Hypothalamus (tissue), 51 donors: ENCODE data around the gene RGS14.
"Not testable (repeated sequence)": the region's sequence is repeated elsewhere in the genome, so short reads cannot be mapped to it uniquely, and the experiment has no call there.

Experiments used
- DNase-seq, 51 donors: peaks; one replicate each; lab custom pipeline; 2025; lab: John Stamatoyannopoulos, UW

The RGS14 gene

DNA sequence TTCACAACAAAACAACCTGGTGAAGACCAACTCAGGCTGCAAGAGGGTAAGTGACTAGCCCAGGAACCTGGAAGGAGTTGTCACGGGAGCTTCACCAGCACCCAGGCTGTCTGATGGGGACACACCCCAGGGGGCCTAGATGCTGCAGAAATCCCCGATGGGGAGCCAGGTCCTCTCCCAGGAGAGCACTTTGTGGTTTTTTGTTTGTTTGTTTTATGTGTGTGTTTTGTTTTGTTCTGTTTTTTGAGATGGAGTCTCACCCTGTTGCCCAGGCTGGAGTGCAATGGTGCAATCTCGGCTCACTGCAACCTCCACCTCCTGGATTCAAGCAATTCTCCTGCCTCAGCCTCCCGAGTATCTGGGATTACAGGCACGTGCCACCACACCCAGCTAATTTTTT lies 17.8 kb downstream of the RGS14 start:
- DNase-seq = not testable (repeated sequence)

DNA sequence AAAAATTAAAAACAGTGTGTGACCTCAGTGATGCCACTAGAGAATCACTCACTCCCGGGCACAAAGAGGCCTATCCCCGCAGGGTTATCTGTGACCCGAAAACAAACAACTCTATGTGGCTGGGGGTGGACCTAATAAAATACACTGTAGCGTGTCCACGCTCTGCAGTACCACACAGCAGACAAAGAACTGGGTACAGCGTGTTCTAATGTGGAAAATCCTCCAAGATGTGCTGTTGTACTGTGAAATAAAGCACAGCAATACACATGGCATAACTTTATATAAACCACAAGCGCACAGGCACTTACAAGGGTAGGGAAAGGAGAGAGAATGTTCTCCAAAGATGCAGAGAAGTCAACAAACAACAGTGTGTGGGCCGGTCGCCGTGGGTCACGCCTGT lies 18.4 kb downstream of the RGS14 start:
- DNase-seq = no peak

DNA sequence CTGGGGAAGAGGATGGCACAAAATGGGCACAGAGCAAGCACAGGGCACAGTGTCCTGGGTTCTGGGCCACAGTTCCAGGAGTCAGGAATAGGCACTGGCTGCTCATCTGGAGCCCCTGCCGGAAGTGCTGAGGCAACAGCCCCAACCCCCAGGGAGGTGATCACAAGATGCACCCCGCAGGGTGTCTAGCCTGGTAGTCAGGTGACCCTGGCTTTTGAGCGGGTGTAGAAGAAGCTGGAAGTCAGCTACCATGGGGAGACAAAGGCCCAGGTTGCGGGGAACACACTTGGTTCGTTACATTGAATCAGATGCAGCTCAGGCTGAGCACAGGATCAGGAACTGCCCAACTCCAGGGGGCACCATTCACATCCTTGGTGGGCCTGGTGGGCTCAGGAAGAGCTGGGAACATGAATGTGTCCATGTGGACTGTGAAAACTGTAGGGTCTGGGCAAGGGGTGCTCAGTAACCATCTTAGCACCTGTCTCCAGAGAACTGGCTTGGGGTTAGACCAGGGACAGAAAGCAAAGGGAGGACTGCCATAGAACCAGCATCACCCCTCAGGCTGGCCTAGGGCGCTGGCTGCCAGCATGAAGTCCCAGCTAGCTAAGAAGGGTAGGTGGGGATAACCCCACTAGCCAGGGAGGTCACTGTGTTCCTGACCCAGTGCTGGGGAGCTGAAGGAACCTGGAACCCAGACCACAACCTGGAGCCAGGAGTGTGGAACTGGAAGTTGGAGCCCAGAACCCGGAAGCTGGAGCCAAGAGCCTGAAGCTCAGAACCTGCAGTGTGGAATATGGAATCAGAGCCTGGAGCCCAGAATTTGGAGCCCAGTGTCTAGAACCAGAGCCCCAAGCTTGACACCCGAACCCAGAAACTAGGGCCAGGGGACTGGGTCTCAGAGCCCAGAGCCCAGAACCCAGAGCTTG lies 20.4 kb downstream of the RGS14 start:
- no peak for DNase-seq

DNA sequence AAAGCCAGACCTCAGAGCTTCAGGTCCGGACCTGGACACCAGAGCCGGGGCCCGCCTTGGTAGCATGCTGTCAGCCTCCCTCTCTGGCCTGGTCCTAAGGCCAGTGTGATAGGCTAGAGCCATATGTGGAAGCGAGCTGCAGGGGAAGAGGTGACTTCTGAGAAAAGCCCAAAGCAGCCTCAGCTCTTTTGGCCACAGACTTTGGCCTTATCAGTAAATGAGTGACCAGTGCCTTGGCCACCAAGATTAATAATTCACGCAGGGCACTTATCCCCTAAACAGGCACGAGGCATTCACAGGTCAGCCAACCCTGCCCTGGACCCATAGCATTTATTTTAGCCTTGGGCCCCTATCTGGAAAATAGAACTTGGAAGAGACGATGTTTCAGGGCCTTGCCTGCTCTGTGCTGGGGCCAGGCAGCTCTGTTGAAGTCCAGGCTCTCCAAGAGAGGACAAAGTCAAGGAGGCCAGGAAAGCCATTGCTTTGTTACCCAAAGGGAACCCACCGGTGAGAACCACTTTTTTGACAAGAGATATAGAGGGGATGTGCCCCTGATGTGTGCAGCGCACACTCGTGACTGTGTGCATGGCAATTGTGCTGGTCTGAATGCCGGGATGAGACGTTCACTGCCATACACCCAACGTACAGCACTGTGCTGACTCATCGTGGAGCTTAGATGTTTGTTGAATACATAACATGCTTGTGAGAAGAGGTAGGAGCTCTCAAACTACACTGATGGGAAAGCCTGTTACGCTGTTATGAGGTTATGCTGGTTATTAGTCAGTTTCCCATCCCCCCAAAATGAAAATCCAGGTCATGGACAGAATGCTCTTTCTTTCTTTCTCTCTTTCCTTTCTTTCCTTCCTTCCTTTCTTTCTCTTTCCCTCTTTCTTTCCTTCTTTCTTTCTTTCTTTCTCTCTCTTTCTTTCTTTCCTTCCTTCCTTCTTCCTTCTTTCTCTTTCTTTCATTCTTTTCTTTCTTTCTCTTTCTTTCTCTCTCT lies 21.5 kb downstream of the RGS14 start:
- DNase-seq = peak in 1 of 51 donors; percentile 20

DNA sequence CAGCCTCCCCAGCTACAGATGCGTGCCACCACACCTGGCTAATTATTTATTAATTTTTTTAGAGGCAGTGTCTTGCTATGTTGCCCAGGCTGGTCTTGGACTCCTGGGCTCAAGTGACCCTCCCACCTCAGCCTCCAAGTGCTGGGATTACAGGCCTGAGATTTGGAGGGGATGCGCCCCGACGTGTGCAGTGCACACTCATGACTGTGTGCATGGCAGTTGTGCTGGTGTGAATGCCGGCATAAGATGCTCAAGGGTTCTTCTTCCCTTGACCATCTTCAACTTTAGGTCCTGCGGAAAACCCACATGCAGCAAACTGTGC lies 23.0 kb downstream of the RGS14 start:
- DNase-seq = no peak

DNA sequence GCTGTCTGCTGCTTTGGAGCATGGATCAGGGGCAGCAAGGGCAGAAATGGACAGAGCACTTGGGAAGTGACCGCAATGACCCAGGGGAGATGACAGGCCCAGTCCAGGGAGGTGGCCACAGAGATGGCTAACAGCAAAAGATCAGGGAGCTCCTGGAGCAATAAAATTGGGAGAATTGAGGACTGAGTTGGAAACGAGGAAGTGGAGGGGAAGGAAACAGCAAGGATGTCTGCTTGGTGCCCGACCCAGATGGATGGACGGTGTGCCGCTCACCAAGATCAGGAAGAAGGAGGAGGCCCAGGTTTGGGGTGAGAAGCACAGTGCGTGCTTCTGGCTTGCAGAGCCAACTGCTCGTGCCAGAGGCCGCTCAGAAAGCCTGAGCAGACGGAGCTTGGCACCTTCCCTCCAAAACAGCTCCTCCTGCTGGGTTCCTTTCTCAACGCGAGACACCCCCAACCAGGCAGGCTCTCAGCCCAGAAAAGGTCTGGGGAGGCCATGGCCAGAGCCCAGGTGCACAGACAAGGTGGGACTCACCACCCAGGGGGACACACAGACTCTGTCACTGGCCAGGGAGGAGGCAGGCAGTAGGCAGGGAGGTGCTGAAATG lies 24.8 kb downstream of the RGS14 start:
- DNase-seq = peak in 6 of 51 donors; percentile 8 to 71 (median 18)

DNA sequence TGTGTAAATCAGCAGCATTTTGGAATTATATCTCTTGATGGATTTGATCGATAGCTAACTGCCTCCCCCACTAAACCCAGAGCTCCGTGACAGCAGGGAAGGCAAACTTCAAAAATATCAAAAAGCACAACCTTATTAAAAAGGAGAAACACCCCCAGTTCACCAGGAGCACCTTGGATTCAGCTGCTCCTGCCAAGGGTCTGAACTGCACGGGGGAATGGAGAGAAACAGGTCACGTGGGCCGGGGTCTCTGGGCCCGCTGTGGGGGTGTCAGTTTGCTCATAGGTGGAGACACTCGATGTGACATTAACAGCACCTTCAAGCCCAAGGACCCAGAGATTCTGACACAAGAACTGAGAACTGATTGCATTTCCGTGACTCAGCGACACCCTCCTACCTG lies 25.5 kb downstream of the RGS14 start:
- no peak for DNase-seq

DNA sequence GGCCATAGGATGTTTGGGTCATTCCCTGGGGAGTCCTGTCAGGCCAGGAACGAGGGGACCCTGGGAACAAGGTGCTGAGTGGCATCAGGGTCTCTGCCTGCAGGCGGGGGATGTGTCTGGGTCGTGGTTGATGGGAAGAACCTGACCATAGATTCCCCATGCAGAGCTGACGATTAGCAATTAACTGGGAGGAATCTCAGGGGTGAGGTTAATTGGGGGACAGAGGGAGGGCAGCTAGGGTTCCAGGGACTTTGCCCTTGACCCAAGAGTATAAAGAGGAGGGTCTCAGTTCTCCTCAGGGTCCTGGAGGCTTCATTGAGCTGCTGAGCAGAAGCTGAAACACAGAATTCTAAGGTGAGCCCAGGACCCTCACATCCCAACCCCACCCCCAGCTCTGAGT lies 26.4 kb downstream of the RGS14 start, which contains the start of gene SLC34A1:
SLC34A1 (plus strand) TSS at position 301 of the 400 bp plus-strand sequence. CDS start 1,308 bp downstream, outside the sequence.
- no peak for DNase-seq

DNA sequence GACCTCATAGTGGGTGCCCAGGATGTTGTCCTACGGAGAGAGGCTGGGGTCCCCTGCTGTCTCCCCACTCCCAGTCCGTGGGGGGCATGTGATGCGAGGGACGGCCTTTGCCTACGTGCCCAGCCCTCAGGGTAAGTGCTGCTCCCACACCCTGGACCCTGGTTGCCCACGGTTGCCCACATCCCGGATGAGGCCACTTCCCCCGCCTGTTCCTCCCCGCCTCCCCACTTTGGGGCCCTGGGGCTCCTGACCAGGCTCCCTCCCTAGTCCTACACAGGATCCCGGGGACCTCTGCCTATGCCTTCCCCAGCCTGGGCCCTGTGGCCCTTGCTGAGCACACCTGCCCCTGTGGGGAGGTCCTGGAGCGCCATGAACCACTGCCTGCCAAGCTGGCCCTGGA lies 28.0 kb downstream of the RGS14 start:
- DNase-seq = no peak

DNA sequence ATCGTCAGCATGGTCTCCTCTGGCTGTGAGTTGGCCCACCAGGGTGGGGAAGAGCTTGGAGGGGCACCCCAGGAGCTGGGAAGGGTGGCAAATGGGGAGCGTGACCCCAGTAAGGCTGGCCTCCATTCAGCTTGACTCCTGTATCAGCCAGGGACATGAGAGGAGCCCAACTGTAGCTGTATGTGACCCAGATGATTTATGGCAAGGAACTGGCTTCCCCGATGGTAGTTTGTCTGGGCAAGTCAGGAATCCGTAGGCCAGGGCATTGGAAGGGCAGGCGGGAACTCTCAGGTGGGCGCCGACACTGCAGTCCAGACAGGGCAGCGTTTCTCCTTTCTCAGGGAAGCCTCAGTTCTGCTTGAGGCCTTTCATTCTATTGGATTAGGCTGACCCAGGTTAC lies 28.8 kb downstream of the RGS14 start:
- DNase-seq = no peak

DNA sequence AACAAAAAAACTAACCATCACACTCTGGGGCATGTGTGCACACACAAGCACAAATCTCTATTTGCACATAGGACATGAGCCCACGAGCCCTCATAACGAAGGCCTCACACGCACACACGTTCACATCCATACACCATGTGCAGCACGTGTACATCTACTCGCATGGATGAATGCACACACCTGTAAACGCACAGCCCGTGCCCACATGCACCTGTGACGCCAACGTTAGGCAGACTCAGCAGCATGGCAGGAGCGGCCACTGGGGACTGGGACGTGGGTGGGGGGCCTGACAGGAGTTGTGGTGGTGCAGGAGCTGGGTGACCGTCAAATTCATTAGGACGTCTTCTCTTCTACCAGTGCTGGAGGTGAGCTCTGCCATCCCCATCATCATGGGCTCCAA lies 29.7 kb downstream of the RGS14 start:
- no peak for DNase-seq

DNA sequence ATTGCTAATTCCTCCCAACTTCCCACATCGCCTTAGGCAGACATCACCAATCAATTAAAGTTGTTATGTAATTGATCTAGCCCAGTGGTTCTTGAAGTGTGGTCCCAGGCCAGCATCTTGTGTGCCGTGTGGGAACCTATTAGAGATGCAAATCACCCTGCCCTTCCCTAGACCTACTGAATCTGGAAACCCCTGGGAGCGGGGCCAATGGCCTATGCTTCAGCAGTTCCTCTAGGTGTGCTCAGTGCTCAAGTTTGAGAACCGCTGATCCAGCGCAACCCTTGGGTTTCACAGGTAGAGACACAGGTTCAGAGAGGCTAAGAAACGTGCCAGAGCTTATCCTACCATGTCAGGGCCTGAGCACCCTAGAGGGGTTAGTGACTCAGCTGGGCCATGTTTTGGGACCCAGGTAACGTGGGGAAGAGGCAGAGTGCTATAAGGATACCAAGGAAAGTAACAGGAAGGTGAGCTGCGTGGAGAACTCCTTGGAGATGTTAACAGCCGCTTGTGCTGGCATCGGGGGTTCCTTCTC lies 30.9 kb downstream of the RGS14 start:
- DNase-seq = no peak

DNA sequence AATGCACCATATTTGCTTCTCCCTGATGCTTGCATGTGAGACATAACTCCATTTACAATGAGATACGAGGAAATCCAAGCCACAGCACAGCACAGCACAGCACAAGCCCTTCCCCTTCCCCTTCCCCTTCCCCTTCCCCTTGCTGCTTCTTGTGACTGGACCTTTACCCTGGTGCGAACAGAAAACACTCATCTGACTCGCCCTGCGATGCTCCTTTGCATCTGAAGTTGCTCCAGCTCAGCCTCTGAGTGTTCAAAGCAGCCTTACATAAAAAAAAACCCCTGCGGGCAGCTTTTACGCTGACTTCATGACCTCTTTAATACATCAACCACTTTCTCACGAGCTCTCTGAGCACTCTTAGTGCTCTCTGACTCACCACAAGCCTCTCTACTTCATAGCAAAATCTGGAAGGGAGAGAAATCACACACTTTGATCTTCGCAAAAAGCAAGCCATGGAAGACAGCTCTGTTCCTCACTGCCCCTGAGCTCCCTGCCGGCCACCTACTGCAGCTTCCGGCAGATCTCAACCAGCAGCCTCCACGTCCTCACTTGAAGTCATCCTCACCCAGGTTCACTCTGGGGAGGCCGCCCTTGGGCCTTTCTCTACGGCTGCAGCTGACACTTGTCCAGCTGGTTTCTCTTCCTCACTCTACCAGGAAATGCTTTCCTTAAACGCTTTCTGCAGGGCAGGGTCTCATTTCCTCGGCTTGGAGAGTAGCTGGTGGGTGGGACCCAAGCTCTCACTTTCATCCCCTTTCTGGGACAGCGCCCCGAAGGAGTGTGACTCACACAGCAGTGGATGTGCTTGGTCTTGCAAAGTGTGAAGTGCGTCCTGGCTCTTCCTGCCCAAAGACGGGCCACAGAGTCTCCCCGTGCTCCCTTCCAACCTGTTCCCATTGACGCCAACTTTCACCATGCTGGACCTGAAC lies 31.8 kb downstream of the RGS14 start:
- DNase-seq = no peak

DNA sequence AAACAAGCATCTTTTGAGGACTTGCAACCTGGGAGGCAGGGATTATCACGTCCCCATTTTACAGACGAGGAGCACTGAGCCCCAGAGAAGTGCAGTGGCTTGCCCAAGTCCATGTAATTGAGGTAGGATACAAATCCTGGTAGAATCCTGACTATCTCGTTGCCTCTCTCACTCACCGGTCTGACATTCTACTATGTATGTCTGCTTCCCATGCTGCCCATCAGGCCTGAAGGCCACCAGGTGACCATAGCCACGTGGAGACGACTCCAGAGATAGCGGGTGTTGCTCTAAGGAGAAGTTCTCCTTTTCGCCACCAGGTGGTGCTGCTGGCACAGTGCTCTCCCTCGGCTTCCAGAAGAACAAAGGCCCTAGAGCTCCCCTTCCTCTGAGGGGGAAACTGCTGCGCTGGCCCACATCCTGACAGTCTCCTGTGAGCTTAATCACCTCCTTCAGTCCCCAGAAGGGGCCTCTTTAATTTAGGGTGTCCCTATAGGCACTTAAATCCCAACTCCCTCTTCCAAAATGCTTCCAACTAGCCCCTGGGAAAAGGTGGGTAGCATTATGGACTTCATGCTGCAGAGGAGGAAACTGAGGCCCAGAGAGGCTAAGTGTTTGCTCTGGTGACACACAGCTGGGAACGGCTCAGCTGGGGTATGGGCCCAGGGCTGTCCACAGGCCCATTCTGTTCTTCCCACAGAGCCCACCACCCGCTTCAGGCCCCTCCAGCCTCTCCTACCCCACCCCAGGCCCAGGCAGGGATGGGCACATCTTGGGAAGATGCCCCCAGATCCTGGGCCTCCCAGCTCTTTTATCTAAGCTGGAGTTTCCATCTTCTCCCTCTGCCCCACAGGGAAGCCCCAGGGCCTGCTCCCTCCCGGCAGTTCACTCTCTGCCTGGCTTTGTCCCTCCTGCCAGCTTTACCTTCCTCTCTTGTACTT lies 32.9 kb downstream of the RGS14 start:
- DNase-seq = peak in 48 of 51 donors; percentile 7 to 84 (median 57)

DNA sequence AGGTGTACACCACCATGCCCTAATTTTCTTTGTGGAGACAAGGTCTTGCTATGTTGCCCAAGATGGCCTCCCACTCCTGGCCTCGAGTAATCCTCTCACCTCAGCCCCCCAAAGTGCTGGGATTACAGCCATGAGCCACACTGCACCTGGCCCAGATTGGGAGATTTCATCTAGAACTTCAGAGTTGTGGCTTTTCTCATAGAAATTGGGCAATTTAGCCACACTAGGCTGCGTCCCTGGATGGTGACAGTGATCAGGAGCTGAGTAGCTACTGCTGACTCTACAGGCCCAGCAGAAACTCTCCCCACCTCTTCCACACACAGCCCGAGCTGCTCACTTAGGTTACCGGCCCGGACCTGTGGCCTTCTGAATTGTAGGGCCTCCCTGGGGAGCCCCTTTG lies 35.0 kb downstream of the RGS14 start:
- DNase-seq = no peak

DNA sequence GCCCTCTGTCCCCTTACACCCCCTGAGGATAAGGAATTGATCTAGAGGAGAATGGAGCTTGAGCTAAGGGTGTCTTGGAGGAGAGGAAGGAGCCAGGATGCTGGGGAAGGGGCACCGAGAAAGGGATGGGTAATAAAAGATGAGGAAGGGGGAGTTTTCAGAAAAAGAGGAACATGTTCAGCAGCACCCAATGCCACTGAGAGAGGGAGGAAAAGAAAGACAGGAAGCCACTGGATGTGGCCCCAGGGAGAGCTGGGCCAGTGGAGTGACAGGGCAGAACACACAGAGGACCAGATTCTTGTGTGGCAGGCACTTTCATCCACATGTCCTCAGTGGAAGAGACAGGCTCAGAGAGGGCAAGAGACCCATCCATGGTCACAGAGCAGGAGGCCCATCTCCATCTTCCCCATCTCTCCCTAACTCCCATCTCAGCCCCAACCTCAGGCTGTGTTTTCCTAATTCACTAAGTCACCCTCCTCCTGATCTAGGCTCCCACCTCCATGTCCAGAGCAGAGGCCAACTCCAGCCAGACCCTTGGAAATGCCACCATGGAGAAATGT lies 35.6 kb downstream of the RGS14 start:
- no peak for DNase-seq

DNA sequence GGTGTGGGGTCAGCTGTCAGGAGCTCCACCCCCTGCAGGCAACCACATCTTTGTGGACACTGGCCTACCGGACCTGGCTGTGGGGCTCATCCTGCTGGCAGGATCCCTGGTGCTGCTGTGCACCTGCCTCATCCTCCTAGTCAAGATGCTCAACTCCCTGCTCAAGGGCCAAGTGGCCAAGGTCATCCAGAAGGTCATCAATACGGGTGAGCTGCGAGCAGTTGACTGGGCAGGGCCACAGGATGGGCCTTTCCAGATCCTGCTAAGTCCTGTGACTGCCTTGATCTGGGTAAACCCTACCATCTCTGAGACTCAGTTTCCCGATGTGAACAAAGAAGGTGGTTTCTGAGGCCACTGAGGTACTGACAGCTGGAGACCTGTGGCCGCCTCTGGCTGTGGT lies 36.3 kb downstream of the RGS14 start:
- DNase-seq = no peak

DNA sequence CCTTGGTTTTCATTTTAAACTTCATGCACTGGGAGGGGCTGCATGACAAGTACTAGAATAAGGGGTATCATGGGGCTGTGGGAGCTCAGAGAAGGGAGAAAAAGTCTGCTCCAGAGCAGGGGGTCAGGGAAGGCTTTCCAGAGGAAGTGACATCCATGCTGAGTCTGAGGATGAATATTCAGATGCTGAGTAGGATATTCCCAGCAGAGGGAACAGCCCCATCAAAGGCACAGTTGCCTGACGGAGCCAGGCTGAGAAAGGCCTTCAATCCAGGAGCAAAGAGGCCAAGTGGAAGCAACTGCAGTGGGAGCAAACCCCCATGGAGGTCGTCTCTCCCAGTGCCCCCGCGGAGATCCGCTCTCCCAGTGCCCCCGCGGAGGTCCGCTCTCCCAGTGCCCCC lies 38.4 kb downstream of the RGS14 start:
- DNase-seq = no peak
